ENCODE data around the gene LIX1.
"Not testable (repeated sequence)": the region's sequence is repeated elsewhere in the genome, so short reads cannot be mapped to it uniquely, and the experiment has no call there.

Gene LIX1

DNA sequence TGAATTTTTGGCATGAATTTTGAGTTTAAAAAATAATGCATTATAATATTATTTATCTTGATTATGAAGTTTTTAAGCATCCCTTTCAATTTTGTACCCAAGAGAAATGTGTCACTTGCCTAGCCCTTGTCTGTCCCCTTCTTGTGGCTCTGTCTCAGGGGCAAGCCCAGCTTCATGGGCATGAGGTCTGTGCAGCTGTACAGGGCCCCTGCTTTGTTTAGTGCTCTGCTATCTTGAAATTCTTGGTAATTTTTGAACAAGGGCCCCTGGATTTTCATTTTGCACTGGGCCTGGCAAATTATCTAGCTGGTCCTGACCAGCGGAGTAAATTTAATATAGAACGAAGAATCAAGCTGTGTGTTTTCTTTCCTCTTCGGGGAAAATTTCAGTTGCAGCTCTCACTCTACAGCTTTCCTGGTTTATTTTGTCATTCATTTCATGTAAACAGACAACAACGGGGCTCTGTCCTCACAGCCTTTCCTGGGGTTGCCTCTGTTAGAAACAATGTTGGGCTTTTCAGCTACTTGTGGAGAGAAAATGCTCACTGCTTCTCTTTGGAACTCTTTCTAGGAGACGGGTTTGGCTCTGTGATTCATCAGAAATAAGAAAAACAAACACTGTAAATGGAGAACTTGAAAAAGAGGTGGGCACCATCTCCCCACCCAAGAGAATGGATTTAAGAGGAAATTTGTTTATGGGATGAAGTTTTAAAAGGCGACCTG, 41.1 kb downstream of the LIX1 start:
- DNase-seq, result no peak

DNA sequence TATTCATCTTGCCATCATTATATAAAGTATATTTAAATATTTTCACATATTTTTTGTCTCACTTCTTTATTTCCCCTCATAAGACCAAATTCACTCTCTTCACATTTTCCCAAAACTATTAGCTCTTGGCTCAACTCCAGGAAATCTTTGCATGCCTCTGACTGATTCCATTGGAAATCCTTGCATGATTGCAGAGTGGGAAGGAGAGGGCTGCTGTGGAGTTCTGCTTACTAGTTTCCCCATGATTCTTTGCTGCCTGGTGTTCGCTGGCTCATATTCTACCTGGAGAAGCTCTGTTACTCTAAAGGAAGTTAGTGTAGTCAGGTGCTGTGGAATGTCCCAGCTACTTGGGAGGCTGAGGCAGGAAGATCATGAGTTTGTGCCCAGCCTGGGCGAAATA, 41.9 kb downstream of the LIX1 start:
- DNase-seq, result no peak

DNA sequence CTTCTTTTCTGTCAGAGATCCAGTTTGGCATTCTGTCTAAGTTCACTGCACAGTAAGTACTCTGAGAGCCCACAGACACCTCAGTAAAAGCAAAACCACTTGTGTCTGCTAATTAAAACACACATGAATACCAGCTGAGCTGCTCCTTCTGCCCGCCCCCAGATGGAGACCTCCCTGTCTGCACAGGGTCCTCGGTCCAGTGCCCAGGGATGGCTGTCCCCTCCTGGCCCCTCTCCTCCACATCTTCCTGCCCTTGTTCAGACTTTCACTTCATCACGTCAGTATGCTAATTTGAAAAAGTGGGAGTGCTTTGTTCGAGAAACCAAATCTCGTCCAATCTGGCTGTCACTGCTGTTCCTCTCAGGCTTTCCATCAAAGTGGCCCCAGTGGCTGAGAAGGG, 43.5 kb downstream of the LIX1 start:
- DNase-seq, result no peak

DNA sequence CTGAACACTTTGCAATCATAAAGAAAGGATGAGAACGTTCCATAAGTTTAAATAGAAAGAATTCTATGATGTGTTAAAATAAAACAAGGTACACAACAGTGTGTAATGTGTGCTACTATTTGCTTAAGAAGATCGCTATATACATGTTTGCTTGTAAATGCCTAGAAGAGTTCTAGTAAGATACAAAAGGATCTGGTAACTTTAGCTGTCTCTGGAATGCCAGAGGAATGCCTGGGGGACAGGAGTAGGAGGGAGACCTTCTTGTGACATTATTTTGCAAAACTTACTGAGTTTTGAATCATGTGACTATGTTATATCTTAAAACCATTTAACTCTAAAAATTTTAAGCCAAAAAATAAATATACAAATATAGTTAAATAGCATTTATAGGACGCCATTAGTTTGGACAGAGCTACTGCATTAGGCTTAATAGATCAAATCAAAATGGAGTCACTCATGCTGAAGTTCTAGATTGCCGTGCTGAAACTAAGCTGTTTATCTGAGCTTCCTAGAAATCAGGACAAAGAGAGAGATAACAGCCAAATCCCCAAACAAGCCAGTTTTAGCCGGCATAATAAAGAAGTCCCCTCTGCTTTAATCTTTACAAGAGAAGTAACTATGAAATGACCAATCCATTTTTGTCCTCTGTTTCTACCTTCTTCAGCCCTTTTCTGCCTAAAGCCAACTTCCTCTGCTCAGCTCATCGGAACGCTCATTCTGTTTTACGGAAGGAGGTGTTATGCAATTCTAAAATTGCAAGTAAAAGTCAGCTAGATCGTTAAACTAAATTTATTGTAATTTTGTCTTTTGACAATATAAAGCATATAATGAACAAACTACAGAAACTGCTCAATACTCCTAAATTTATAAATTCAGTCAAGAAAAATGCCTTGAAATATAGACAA, 44.8 kb downstream of the LIX1 start:
- DNase-seq, result no peak

DNA sequence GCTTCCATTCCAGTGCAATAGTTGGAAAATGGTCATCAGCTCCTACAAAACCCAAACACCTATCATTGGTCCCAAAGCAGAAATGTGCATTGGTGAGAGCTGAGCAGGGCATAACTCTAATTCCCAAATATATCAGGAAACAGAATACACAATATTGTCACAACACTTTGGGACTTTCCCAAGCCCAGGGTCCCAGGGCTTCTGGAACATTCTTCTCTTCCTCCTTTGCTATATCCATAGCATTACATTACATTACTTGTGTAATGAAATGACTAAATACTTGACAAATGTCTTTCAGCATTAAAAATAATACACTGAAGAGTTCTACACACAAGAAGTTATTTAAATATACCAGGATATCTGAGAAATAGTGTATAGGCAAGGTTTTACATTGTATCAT, 45.6 kb downstream of the LIX1 start:
- no peak for DNase-seq

DNA sequence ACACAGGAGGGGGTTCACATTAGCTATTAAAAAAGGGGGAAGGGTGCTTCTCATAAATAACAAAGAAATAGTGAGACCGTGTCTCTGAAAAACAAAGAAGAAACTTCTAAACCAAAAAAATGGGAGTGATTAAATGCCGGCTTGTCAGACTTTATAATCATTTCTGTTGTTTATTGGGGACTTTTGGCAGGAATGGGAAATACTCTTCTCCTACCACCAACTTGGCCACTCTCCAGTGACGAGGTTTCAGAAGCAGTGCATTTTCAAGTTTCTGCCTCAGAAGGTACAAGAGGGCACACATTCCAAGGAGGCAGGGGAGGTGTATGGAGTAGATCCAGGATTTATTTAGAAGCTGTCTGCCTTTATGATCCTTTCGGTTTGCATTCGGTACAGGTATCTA, 46.2 kb downstream of the LIX1 start:
- no peak for DNase-seq

DNA sequence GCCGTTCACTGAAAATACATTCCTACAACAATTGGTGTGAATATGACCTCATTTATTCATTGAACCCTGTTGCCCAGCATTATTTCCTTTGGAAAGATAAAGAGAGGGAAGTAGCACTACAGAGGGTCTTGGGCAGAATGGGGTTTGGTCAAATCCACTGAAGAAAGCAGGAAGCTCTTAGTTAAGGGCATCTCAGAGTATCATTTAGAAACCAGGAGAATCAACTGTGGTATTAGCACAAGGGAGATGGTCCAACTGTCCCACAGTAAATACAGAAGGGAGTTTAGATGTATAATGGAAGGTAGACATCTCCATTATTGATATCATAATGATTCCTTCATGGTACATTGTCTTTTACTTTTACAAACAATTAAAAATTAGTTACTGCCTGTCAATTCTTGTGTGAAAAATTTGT, 47.1 kb downstream of the LIX1 start:
- no peak for DNase-seq

DNA sequence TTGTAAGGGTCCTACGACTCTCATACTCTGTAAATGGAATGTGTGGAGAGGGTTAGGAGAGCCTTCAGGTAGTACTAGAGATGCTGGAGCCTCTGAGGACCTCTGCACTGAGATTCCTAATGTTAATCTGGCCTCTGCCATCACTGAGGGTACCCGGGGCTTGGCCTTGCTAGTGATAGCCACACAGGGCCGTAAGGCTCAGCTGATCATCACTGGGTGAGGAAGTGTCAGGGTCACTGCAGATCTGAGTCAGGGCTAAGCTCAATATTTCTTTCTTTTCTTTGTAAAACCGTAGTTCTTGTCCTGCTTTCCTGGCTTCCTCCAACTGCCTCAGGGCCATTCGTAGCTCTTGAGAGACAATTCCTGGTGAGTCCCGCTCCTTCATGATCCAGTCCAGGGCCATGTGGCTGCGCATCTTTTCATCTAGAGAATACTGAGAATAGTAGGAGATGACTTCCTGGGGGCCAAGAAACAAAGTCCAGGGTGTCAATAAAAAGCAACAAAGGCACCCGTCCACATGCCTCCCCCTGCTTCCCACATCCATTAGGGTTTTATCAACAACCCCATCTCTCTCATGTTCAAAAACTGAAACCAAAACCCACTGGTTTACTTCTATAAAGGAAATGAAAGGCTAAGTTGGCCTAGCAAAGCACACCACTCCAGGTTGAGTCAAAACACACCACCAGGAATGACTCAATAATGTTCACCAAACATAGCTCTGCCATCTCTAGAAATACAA, 47.7 kb downstream of the LIX1 start:
- DNase-seq, result peak in 1 of 5 experiments; percentile 94

DNA sequence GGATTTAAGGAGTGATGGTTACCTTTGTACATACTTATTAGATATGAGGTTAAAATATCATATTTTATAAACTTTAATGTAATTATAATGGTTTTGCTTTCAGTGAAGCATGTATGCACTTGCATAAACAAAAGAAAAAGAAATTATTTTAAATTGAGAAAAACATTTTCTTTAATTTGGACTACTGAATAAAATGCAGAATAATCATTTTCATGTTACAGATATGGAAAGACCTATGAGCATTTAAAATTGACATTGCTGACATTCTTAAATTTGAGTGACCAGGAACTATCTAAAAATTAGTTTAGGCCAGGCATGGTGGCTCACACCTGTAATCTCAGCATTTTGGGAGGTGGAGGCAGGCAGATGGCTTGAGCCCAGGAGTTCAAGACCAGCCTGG, 49.2 kb downstream of the LIX1 start:
- DNase-seq, result no peak

DNA sequence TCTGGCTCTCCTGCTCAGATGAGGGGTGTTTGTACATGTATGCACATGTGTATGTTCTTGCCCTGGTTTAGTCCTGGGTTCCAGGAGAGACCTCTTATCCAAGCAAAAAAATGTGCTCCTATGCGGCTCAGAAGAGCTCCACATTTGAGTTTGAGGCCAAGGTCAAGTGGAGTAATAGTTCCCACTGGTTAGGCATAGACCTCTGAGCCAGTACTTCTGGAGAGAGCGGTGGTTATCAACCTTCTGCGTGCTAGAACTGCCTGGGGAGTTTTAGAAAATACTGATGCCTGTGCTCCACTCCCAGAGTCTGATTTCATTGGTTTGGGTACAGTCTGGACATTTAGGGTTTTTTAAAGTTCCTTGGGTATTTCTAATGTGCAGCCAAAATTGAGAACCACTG, 51.5 kb downstream of the LIX1 start:
- no peak for DNase-seq

DNA sequence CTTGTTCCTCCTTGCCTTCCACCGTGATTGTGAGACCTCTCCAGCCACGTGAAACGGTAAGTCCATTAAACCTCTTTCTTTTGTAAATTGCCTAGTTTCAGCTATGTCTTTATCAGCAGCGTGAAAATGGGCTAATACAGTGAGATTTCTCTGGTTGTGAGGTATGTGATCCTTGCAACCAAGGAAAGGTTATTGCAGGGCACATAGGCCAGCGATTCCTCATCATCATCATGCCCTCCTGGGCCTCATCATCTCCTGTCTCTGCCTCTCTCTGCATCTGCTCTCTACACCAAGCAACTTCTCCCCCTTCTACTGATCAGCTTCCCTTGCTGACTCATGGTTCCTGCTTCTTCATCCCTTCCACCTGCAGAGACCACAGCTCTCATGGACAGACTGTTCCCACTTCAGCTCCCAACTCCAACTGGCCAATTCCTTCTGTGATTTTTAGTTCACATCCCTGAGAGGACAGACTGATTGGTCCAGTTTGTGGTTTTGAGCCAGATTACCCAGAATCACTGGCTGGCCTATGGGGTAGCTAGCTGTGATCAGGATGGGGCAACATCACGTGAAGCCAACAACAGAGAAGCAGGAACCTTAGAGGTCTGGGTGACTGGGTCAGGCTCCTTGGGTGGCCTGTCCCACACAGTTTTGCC, 53.1 kb downstream of the LIX1 start:
- DNase-seq, result no peak

DNA sequence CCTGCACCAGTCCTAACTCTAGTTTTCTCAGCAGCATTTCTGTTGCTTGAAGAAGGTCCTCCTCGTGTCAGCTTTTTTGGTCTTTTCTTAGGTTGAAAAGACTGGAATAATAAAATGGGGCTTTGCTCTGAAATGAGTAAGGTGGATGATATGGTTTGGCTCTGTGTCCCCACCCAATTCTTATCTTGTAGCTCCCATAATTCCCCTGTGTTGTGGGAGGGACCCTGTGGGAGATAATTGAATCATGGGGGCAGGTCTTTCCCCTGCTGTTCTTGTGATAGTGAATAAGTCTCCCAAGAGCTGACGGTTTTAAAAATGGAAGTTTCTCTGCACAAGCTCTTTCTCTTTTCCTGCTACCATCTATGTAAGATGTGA, 53.6 kb downstream of the LIX1 start:
- DNase-seq, result no peak

DNA sequence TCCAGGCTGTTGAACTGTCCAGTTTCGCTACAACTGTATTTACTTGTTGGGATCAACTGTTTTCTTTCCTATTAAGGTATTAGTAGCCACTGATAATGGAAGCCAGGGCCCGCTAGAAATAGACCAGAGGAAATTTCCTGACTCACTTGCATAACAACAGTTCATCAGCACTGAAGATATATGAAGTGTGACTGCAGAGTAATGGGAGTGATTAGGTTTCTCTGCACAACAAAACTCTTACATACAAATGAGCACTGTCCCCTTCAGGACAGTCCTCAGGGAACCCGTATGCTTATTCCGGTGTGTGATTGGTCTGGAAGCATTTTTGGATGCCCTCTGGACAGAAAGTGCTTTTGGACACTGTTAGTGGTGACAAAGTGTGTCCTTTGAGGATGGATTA, 55.3 kb downstream of the LIX1 start:
- DNase-seq, result no peak

DNA sequence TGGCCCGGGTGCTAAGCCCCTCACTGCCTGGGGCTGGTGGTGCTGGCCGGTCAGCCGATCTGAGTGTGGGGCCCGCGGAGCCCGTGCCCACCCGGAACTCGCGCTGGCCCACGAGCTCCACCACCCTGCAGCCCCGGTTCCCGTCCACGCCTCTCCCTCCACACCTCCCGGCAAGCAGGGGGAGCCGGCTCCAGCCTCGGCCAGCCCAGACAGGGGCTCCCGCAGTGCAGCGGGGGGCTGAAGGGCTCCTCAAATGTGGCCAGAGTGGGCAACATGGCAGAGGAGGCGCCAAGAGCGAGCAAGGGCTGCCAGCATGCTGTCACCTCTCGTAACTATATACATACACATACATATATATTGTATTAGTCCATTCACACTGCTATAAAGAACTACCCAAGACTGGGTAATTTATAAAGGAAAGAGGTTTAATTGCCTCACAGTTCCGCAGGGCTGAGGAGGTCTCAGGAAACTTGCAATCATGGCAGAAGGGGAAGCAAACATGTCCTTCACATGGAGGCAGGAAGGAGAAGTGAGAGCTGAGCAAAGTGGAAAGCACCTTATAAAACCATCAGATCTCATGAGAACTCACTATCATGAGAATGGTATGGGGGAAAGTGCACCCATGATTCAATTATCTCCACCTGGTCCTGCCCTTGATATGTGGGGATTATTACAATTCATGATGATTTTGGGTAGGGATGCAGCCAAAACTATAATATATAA, 56.8 kb downstream of the LIX1 start:
- no peak for DNase-seq

DNA sequence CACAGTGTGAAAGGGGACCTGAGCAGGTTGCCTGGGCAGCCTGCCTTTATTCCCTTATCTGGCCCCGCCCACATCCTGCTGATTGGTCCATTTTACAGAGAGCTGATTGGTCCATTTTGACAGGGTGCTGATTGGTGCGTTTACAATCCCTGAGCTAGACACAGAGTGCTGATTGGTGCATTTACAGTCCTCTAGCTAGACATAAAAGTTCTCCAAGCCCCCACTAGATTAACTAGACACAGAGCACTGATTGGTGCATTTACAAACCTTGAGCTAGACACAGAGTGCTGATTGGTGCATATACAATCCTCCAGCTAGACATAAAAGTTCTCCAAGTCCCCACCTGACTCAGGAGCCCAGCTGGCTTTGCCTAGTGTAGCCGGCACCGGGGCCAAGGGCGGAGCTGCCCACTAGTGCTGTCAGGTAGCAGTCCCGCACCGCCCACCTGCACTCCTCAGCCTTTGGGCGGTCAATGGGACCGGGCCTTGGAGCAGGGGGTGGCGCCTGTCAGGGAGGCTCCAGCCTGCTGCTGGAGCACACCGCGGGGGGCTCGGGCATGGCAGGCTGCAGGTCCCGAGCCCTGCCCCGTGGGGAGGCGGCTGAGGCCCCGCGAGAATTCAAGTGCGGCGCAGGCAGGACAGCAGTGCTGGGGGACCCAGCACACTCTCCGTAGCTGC, 57.5 kb downstream of the LIX1 start:
- DNase-seq, result not testable (repeated sequence)

DNA sequence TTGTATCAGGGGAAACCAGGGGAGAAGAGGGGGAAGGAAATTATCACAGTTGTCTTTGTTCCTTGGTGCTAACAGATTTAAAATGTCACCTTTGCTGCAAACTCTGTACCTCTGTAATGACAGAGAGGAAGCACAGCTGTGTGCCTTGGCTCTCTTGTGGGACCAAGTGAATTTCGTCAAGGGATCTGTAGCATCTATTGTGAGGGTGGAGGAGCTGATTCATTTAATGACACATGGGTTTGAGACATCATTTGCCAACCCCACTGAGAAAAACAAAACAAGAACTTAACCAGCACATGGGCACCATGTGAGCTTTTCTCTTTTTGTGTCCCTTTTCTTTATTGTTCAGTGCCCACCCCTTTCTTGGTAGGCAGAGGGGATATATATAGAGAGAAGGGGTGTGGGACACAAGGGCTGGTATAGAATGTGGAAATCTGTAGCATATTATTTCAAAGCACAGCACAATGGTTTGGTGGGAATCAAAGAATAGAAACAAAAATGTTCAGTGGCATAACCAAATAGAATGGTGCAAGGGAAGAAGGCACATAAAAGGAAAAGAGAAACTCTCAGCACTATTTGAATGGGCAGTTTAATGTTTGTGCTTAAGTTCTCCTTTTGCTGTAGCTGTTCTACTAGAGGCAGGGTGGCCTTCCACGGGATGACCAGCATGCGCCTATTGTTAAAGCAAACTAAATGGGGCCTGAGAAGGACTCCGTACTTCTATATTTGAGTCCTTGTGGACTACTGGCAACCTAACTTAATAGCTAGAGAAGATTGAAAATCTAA, 63.3 kb downstream of the LIX1 start:
- peak in 1 of 5 experiments; percentile 22 for DNase-seq

DNA sequence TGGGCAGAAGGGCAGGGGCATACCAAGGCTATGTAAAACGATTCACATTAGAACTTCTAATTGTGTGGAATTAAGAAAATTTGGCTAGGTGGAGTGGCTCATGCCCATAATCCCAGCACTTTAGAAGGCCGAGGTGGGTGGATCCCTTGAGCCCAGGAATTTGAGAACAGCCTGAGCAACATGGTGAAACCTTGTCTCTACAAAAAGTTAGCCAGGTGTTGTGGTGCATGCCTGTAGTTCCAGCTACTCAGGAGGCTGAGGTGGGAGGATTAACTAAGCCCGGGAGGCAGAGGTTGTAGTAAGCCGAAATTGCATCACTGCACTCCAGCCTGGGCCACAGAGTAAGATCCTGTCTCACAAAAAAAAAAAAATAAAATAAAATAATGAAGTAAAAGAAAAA, 65.2 kb downstream of the LIX1 start:
- no peak for DNase-seq

DNA sequence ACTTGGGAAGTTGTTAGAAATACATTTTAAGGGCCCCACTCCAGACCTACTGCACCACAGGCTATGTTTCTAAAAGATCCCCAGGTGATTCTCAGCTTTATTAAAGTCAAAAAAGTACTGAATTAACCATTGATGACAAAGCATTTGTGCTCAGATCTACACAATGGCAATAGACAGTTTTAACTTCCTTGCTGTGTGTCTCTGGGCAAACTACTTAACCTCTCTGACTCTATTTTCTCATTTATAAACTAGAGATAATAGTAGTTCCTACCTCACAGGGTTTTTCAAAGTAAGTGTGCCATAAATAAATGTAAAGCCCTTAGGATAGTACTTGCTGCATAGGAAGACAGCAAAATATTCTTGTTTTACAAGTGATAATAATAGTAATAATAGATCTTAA, 66.3 kb downstream of the LIX1 start:
- no peak for DNase-seq

DNA sequence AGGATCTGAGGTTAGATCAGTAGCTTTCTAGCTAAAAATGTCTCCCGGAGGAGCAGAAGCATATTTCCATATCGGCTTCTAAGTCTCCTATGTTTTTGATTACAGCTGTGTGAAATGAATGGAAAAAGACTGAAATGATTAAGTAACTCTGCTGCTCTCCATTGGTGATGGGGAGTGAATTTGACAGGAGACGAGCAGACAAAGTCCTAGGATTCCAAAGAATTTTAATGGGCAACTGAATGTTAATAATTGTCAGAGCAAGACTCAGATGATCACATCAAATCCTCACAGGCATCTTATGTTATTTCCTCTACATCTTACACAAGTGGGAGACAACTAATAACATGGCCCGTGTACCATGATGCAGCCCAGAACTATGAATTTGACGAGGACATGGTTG, 66.8 kb downstream of the LIX1 start:
- no peak for DNase-seq

DNA sequence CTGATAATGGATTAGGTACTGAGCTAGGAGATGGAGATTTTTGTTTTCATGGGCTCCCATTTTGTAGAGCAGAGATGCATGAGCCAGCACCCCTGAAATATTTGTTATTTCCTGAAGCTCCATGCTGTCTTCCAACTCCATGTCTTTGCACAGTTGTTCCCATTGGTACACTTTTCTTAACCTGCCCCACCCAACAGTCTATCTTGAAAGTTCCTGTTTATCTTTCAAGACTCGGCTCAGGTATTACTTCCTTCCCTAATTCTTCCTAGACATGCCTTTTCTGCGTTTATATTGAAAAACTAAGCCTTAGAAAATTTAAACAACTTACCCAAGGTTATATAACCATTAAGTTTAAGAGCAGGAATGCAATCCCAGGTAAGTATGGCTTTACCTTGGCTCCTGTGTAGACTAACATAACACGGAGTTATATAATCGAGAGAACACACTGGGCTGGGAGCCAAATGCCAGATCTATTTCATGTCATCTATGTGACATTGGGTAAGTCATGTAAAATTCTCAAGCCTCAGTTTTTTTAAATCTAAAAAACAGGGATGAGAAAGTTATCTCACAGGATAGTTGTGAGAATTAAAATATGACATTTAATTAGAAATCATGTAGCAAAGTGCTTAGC, 67.4 kb downstream of the LIX1 start:
- no peak for DNase-seq

All from T-helper 2 cell (primary cell).